Spleen (tissue), 7 donors: ENCODE data around the gene RFX8.

Source experiments
- POLR2A ChIP-seq, 3 donors: fragments of 450-650 bp; IDR thresholded peaks; one replicate each; pipeline ENCODE4 v1.5.1; 2017; ENCODE audit warnings: antibody characterized with exemption in 3 of 3, mild to moderate bottlenecking in 1 of 3
- TF ChIP-seq, protein P1 (sequence below), 11 experiments: fragments of 200-600 bp in 7 of 11; fragments of 450-650 bp in 4 of 11; sonication (generic) in 4 of 11; IDR thresholded peaks in 8 of 11; conservative IDR thresholded peaks in 3 of 11; 1 replicate in 7 of 11; 2 replicates in 4 of 11; pipeline versions ENCODE4 v1.4.0 to v1.8.0; 2016 to 2021; ENCODE audit warnings: antibody characterized with exemption in 11 of 11, inconsistent platforms in 4 of 11, mild to moderate bottlenecking in 1 of 11
- donor health status: DM: no; HTN: no; CAD: no; lungs with moderate emphysema.
- donor health status: DM: no; HTN: no; CAD: no.
- donor health status: DM: no; HTN: no; CAD: no.

DNA sequence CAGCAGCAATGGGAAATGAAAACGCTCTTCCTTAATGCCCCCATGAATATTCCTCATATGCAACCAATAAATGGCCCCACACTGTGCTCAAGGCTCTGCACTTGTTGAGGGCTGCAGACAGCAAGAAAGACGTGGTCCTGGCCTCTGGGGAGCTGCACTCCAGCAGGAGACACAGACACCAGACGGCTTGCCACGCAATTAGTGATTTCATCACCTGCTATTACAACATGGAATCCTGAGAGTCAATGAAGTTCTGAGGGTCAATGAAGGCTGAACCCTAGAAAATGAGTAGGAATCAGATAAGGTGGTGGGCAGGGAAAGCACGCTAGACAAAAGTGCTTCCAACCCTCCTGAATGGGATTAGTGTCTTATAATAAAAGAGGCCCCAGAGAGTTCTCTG lies 106.5 kb downstream of the RFX8 start:
- TF ChIP-seq, protein P1, sequence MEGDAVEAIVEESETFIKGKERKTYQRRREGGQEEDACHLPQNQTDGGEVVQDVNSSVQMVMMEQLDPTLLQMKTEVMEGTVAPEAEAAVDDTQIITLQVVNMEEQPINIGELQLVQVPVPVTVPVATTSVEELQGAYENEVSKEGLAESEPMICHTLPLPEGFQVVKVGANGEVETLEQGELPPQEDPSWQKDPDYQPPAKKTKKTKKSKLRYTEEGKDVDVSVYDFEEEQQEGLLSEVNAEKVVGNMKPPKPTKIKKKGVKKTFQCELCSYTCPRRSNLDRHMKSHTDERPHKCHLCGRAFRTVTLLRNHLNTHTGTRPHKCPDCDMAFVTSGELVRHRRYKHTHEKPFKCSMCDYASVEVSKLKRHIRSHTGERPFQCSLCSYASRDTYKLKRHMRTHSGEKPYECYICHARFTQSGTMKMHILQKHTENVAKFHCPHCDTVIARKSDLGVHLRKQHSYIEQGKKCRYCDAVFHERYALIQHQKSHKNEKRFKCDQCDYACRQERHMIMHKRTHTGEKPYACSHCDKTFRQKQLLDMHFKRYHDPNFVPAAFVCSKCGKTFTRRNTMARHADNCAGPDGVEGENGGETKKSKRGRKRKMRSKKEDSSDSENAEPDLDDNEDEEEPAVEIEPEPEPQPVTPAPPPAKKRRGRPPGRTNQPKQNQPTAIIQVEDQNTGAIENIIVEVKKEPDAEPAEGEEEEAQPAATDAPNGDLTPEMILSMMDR (IDR thresholded peaks at IDR 0.05 in 8 of 11, conservative IDR thresholded peaks at IDR 0.05 in 3 of 11): no peak
- TF ChIP-seq POLR2A (IDR thresholded peaks at IDR 0.05): no peak
